Stimulated activated CD8-positive, alpha-beta memory T cell treated with anti-CD3 and anti-CD28 coated beads, Interleukin-7, amount 100 ng/mL, for 24 hours (primary cell): ENCODE measurements around the gene RFPL1.
"Not testable (repeated sequence)": the region's sequence is repeated elsewhere in the genome, so short reads cannot be mapped to it uniquely, and the experiment has no call there.

Source experiments
- DNase-seq: peaks from one replicate; pipeline ENCODE4 v3.0.0-alpha.2; 2020; ENCODE audit warnings: low read depth

Gene RFPL1

DNA sequence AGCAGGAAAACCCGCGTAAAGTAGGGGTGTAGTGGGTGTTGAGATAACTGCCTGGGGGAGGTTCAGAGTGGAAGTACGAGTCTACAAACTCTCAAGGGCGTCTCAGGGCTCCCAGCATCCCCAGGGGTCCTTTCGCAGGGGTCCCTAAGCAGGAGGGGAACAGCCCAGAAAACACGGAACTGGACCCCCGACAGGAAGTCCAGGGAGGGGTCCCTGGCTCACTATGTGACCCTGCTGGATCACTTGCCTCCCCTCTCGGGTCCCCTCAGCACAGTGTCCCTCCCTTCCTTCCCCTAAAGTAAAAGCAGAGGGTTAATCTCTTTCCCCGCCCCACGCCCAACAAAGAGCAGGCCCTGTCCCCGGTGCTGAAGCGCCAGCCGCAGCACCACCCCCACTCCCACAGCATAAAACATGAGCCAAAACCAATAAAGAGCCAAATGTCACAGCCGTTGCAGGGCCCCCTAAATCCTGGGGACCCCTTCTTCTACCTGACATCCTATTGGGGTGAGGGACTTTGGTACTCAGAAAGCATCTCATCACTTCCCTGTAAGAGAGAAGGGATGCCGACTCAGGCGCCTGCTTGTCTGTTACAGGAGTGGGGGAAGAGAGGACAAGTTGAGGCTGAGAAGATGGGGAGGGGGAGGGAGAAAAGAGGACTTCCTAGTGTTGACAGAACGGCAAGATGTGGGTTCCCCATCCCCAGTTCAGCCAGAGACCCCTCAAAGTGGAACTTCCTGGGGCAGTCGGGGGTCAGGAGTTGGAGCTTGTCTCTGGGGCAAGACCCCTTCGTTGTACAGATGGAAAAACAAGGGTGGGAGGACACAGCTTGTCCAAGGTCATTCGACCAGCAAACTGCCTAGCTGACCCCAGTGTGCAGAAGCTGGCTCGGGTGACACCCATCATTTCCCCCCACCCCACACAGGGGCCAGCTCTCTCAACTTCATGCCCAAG is 40.2 kb downstream of the RFPL1 start:
- DNase-seq = no peak

DNA sequence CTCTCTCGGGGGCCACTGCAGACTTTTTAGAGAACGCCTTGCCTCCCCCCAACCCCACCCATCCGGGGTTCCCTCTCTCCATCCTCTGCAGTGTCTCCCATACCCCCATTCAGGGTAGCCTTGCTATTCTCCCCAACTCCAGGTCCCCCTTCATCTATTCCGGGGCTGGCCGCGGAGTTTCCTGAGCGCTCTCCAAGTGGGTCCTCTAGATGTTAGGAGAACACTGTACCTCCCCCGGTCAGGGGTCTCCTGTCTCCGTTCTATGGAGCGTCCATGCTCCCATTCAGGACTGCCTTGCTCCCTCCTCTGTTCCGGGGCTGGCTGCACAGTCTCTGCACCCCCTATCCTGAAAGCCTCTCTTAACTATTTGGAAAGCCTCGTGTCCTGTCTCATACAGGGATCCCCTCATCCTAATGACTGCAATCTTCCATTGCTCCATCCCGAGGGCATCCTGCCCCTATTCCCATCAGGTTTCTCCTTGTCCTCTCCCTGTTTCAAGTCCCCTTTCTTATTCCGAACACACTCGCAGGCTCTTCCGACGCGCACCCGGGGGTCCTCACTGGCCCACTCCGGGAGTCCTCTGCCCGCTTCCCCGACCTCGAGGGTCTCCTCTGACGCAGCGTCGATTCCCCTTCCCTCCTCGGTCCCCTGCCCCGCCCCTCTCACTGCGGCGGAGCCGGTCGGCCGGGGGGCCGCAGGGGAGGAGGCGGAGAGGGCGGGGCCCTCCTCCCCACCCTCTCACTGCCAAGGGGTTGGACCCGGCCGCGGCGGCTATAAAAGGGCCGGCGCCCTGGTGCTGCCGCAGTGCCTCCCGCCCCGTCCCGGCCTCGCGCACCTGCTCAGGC is 41.3 kb downstream of the RFPL1 start, which contains the start of gene NEFH:
Gene NEFH, plus strand, starts transcription at position 802 of the 845 bp plus-strand sequence. CDS start 45 bp downstream, outside the sequence.
- no peak for DNase-seq

DNA sequence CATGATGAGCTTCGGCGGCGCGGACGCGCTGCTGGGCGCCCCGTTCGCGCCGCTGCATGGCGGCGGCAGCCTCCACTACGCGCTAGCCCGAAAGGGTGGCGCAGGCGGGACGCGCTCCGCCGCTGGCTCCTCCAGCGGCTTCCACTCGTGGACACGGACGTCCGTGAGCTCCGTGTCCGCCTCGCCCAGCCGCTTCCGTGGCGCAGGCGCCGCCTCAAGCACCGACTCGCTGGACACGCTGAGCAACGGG is 41.8 kb downstream of the RFPL1 start:
- no peak for DNase-seq

DNA sequence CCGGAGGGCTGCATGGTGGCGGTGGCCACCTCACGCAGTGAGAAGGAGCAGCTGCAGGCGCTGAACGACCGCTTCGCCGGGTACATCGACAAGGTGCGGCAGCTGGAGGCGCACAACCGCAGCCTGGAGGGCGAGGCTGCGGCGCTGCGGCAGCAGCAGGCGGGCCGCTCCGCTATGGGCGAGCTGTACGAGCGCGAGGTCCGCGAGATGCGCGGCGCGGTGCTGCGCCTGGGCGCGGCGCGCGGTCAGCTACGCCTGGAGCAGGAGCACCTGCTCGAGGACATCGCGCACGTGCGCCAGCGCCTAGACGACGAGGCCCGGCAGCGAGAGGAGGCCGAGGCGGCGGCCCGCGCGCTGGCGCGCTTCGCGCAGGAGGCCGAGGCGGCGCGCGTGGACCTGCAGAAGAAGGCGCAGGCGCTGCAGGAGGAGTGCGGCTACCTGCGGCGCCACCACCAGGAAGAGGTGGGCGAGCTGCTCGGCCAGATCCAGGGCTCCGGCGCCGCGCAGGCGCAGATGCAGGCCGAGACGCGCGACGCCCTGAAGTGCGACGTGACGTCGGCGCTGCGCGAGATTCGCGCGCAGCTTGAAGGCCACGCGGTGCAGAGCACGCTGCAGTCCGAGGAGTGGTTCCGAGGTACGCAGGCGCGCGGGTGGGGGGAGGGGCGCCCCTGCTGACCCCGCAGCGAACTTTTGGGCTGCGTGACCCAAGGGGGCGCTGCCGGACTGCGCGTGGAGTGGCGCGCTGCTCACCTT is 42.3 kb downstream of the RFPL1 start:
- DNase-seq = no peak

DNA sequence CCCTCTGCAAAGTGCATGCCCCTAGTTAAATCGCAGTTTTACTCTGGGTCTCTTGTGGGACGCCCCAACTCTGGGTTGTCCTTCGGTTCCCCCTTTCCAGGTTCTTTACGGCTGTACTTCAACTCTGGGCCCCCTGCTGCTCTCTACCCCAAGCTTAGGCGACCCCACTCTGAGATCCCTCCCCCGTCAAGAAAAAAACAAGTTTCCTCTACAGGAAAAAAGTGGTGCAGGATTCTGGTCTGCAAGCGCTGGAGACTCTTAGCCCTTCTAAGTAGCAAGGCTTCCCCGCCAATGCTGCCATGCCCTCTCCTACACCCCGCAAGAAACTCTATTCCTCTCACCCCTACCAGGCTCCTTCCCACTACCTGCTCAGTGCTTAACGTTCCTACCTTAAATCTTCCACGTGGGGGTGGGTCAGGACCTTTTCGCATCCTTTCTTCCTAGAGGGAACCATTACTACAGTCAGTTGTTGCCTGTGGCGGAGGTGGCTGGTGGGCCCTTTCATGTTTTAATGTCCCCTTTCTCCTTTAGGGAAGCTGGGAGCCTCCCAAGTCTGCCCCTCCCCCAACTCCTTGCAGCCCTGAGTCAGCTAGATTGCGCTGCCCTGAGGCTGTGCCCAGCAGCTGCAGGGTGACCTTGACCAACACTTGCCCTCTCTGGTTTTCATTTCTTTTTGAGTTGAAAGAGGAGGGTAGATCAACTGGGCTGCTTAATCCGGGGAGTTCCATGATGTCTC is 43.0 kb downstream of the RFPL1 start:
- DNase-seq = no peak

DNA sequence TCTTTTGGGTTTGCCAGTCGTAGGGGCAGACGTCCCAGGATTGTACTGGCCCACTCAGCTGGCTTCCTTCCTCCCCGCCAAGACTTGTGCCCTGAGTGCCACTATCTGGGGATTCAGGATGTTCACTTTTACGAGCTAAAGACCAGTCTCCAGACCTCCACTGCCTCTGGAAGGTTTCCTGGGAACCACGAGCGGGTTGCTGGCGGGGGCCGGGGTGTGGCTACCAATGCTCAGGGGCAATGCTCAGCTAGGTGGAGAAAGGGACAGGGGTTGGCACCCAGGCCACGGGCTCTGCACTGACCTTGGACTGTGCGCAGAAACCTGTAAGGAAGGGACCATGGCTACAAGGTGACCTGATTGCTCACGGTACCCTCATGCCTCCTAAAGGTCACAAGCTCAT is 43.9 kb downstream of the RFPL1 start:
- DNase-seq = no peak

DNA sequence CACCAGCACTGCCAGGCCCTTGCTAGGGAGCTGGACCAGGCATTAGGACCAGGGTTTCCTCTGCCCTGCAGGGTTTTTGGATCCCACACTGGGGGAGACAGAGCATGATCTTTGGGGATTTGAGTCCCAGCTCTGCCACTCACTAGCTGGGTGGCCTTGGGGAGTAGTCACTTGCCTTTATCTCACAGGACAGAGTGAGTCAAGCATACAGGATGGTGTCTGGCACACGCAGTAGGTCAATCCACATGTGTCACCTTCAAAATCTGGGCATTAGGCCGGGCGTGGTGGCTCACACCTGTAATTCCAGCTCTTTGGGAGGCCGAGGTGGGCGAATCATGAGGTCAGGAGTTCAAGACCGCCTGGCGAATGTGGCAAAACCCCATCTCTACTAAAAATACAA is 44.3 kb downstream of the RFPL1 start:
- no peak for DNase-seq

DNA sequence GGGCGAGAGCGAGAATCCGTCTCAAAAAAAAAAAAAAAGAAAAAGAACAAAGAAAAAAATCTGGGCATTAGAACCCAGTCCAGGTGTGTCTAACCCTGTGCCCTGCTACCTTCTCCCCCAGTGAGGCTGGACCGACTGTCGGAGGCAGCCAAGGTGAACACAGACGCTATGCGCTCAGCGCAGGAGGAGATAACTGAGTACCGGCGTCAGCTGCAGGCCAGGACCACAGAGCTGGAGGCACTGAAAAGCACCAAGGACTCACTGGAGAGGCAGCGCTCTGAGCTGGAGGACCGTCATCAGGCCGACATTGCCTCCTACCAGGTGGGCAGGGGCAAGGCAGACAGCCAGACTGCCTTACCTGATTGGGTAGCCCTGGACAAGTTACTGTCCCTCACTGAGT is 44.9 kb downstream of the RFPL1 start:
- no peak for DNase-seq

DNA sequence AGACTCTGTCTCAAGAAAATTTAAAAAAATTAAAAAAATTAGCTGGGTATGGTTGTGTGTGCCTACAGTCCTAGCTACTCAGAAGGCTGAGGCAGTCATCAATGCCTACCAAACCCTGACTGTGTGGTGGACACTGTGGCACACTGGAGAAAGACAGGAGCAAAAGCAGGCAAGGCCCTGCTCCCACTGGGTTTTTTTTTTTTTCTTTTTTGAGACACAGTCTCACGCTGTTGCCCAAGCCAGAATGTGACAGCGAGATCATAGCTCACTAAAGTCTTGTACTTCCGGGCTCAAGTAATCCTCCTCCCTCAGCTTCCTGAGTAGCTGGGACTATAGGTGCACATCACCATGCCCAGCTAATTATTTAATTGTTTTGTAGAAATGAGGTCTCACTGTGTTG is 46.3 kb downstream of the RFPL1 start:
- DNase-seq = no peak

DNA sequence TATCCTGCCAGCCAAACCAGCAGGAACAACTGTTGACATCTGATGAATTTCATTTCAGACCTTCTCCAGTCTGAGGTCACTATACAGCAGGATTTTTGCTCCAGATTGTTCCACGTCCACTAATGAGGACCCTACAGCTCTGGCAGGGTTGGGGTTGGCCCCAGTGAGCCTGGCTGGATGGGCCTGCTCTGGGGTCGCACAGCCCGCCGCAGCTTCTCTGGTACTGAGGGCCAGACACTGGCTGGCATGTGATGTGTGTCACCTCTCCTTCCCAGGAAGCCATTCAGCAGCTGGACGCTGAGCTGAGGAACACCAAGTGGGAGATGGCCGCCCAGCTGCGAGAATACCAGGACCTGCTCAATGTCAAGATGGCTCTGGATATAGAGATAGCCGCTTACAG is 47.1 kb downstream of the RFPL1 start:
- no peak for DNase-seq

DNA sequence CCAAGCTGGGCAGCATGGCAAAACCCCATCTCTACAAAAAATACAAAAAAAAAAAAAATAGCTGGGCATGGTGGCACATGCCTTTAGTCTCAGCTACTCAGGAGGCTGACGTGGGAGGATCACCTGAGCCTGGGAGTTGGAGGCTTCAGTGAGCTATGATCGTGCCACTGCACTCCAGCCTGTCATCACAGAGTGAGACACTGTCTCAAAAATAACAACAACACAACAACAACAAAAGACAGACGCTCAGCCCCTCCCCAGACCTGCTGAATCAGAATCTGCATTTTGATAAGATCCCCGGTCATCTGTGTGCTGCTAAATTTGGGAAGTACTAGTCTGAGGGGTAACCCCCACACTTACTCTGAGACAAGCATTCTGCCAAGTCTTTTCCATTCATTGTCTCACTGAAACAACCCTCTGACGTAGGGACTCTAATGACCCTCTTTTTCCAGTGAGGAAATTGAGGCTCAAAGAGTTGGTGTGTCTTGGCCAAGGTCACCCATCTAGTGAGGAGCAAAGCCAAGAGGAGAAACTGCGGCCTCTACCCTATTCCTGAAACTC is 49.1 kb downstream of the RFPL1 start:
- no peak for DNase-seq

DNA sequence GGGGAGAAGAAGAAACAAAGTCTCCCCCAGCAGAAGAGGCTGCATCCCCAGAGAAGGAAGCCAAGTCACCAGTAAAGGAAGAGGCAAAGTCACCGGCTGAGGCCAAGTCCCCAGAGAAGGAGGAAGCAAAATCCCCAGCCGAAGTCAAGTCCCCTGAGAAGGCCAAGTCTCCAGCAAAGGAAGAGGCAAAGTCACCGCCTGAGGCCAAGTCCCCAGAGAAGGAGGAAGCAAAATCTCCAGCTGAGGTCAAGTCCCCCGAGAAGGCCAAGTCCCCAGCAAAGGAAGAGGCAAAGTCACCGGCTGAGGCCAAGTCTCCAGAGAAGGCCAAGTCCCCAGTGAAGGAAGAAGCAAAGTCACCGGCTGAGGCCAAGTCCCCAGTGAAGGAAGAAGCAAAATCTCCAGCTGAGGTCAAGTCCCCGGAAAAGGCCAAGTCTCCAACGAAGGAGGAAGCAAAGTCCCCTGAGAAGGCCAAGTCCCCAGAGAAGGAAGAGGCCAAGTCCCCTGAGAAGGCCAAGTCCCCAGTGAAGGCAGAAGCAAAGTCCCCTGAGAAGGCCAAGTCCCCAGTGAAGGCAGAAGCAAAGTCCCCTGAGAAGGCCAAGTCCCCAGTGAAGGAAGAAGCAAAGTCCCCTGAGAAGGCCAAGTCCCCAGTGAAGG is 50.9 kb downstream of the RFPL1 start:
- not testable (repeated sequence) for DNase-seq

DNA sequence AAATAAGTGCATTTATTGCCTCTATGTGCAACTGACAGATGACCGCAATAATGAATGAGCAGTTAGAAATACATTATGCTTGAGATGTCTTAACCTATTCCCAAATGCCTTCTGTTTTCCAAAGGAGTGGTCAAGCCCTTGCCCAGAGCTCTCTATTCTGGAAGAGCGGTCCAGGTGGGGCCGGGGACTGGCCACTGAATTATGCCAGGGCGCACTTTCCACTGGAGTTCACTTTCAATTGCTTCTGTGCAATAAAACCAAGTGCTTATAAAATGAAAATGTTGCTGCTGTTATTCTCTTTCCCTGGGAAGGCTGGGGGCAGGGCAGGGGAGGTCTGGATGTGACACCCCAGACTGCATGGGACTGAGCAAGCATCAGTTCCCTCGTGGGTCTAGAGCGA is 52.6 kb downstream of the RFPL1 start:
- DNase-seq = no peak
